HepG2 (cell line): ENCODE data around the gene CEP104. TPM values are rescaled to one million over a fixed set of nuclear protein-coding genes. Genes with fewer than 3 reads are reported as not detected.
A peak's percentile ranks its signal among the peaks of the same experiment; 100 is the strongest.

Experiments used
- ELF4 ChIP-seq: sonication (generic); formaldehyde crosslinking; IDR thresholded peaks from 2 replicates; pipeline ENCODE4 v1.5.0; 2020; ENCODE audit warnings: missing genetic modification reagents, mild to moderate bottlenecking, moderate library complexity, borderline replicate concordance
- FOXA1 ChIP-seq, 2 experiments: fragments of 450-650 bp in 1 of 2; sonication (generic) in 1 of 2; formaldehyde crosslinking in 1 of 2; IDR thresholded peaks; 2 replicates each; pipeline versions ENCODE4 v1.4.0 to v1.6.1; 2016 to 2020; ENCODE audit warnings: missing genetic modification reagents in 1 of 2
- HNF4A ChIP-seq: sonication (generic); formaldehyde crosslinking; IDR thresholded peaks from 2 replicates; pipeline ENCODE4 v1.4.0; 2020; ENCODE audit warnings: missing genetic modification reagents
- NR2F6 ChIP-seq, 2 experiments: IDR thresholded peaks; 2 replicates each; pipeline ENCODE4 v1.6.1; 2016; ENCODE audit warnings: antibody characterized with exemption in 1 of 2, mild to moderate bottlenecking in 1 of 2
- PRDM4 ChIP-seq: sonication (generic); formaldehyde crosslinking; IDR thresholded peaks from 2 replicates; pipeline ENCODE4 v1.9.0; 2021; ENCODE audit warnings: missing genetic modification reagents, borderline replicate concordance
- RBAK ChIP-seq: sonication (generic); formaldehyde crosslinking; IDR thresholded peaks from 2 replicates; pipeline ENCODE4 v1.5.1; 2020; ENCODE audit warnings: mild to moderate bottlenecking, missing genetic modification reagents
- SIN3B ChIP-seq: fragments of 150-350 bp; IDR thresholded peaks from 2 replicates; pipeline ENCODE4 v1.6.1; 2014; ENCODE audit warnings: low read length
- USF2 ChIP-seq, 2 experiments: sonication (generic) in 1 of 2; formaldehyde crosslinking in 1 of 2; IDR thresholded peaks; 2 replicates each; pipeline versions ENCODE4 v1.5.1 to v1.6.1; 2011 to 2020; ENCODE audit warnings: borderline replicate concordance in 1 of 2, low read depth in 1 of 2, low read length in 1 of 2, mild to moderate bottlenecking in 1 of 2, missing genetic modification reagents in 1 of 2, moderate library complexity in 1 of 2
- ZNF142 ChIP-seq: sonication (generic); formaldehyde crosslinking; IDR thresholded peaks from 2 replicates; pipeline ENCODE4 v1.4.0; 2020; ENCODE audit warnings: missing genetic modification reagents
- ZNF772 ChIP-seq: sonication (generic); formaldehyde crosslinking; IDR thresholded peaks from 2 replicates; pipeline ENCODE4 v1.5.0; 2020; ENCODE audit warnings: mild to moderate bottlenecking, missing genetic modification reagents
- ZNF83 ChIP-seq: sonication (generic); formaldehyde crosslinking; IDR thresholded peaks from 2 replicates; pipeline ENCODE4 v1.4.0; 2020; ENCODE audit warnings: missing genetic modification reagents, mild to moderate bottlenecking, borderline replicate concordance
- polyA plus RNA-seq, 8 experiments: library from polyadenylated mRNA; depleted of rRNA in 3 of 8; stranded (reverse) in 7 of 8; unstranded in 1 of 8; fragments of >200 nt; fragmentation: Illumina TruSeq in 4 of 8; extraction: Trizol in 4 of 8; gene quantifications; 2 replicates each; pipeline versions ENCODE4 v1.2.1 to v1.2.3, GENCODE V29; 2011 to 2016; ENCODE audit warnings: low read depth in 4 of 8, missing spikeins in 1 of 8, mixed read lengths in 1 of 8; ENCODE audit not compliant: insufficient read depth in 1 of 8
- total RNA-seq, 5 experiments: library from RNA; depleted of rRNA; stranded (reverse); fragments of >200 nt; fragmentation: Illumina TruSeq; extraction: Trizol; gene quantifications; 2 replicates each; pipeline ENCODE4 v1.2.3, GENCODE V29; 2016; ENCODE audit warnings: low read depth in 1 of 5
- TF ChIP-seq, protein P1 (sequence below): sonication (generic); formaldehyde crosslinking; IDR thresholded peaks from 2 replicates; pipeline ENCODE4 v1.5.0; 2020; ENCODE audit warnings: mild to moderate bottlenecking, missing genetic modification reagents, borderline replicate concordance

Gene CEP104
- total and polyA plus RNA-seq, 2 of the 13 experiments (the other 11 are each of a cell fraction or from before 2014, with no cell fraction given) = 20.4 to 30.1 TPM

GRCh38 chr1:3774276-3774945 is 82.6 kb downstream of the CEP104 start (continued):
- TF ChIP-seq ELF4 (no peak), HNF4A (CRISPR knock-in tag) (0 out of 2 replicates have a peak, but pooled peaks have one; percentile 6), PRDM4 (CRISPR knock-in tag) (no peak), ZNF142 (CRISPR knock-in tag) (no peak), ZNF772 (CRISPR knock-in tag) (peak; percentile 35; the same call in 1 of the 2 replicates), RBAK (CRISPR knock-in tag) (no peak), NR2F6 (IDR thresholded peaks at IDR 0.05) (peak; percentile 42; the same call in 1 of the 2 replicates), NR2F6 (CRISPR knock-in tag; IDR thresholded peaks at IDR 0.05) (no peak), USF2 (IDR thresholded peaks at IDR 0.05; ENCODE audit: low read depth, low read length) (no peak), USF2 (CRISPR knock-in tag; IDR thresholded peaks at IDR 0.05; ENCODE audit: borderline replicate concordance) (no peak), SIN3B (no peak), ZNF83 (no peak), FOXA1 (IDR thresholded peaks at IDR 0.05) (no peak), FOXA1 (CRISPR knock-in tag; IDR thresholded peaks at IDR 0.05) (peak; percentile 41)
- TF ChIP-seq, protein P1, sequence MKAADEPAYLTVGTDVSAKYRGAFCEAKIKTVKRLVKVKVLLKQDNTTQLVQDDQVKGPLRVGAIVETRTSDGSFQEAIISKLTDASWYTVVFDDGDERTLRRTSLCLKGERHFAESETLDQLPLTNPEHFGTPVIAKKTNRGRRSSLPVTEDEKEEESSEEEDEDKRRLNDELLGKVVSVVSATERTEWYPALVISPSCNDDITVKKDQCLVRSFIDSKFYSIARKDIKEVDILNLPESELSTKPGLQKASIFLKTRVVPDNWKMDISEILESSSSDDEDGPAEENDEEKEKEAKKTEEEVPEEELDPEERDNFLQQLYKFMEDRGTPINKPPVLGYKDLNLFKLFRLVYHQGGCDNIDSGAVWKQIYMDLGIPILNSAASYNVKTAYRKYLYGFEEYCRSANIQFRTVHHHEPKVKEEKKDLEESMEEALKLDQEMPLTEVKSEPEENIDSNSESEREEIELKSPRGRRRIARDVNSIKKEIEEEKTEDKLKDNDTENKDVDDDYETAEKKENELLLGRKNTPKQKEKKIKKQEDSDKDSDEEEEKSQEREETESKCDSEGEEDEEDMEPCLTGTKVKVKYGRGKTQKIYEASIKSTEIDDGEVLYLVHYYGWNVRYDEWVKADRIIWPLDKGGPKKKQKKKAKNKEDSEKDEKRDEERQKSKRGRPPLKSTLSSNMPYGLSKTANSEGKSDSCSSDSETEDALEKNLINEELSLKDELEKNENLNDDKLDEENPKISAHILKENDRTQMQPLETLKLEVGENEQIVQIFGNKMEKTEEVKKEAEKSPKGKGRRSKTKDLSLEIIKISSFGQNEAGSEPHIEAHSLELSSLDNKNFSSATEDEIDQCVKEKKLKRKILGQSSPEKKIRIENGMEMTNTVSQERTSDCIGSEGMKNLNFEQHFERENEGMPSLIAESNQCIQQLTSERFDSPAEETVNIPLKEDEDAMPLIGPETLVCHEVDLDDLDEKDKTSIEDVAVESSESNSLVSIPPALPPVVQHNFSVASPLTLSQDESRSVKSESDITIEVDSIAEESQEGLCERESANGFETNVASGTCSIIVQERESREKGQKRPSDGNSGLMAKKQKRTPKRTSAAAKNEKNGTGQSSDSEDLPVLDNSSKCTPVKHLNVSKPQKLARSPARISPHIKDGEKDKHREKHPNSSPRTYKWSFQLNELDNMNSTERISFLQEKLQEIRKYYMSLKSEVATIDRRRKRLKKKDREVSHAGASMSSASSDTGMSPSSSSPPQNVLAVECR (CRISPR knock-in tag) = 0 out of 2 replicates have a peak, but pooled peaks have one; percentile 22
